NCI-H524 (cell line): ENCODE measurements around the gene PDCD6IP.
"Not testable (repeated sequence)": the region's sequence is repeated elsewhere in the genome, so short reads cannot be mapped to it uniquely, and the experiment has no call there.

Experiments
- DNase-seq, 2 experiments: peaks; one replicate each; lab custom pipeline; 2025; lab: John Stamatoyannopoulos, UW

PDCD6IP gene

DNA sequence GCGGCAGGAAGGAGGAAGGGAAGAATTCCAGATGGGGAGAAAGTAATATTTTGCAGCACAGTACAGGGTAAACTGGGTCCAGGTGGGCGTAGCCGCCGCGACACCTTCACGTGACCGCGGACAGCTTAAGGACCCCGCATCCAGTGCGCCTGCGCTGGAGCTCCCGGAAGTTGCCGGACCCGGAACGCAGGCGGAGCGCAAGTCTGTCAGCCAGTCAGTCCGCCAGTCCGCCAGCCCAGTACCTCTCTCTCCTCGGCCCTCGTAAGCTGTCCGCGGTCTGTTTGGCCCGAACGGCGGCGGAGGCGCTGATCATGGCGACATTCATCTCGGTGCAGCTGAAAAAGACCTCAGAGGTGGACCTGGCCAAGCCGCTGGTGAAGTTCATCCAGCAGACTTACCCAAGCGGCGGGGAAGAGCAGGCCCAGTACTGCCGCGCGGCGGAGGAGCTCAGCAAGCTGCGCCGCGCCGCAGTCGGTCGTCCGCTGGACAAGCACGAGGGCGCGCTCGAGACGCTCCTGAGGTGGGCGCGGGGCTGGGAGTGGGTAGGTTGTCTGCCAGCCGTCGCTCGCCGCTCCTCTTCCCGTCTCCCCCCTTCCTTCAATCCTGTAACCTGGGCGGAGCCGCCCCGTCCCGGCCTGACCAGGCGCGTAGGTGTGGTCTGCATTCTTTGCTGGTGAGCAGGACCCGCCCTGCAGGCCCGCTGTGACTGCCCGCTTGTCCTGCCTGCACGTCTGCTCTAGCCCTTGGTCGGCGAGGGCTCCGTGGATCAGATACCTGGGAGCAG is at the start of gene PDCD6IP:
PDCD6IP (plus strand) TSS at position 213 of the 784 bp plus-strand sequence; CDS start at position 312, 99 bp downstream.
- peak; percentile 62 to 88 for DNase-seq

DNA sequence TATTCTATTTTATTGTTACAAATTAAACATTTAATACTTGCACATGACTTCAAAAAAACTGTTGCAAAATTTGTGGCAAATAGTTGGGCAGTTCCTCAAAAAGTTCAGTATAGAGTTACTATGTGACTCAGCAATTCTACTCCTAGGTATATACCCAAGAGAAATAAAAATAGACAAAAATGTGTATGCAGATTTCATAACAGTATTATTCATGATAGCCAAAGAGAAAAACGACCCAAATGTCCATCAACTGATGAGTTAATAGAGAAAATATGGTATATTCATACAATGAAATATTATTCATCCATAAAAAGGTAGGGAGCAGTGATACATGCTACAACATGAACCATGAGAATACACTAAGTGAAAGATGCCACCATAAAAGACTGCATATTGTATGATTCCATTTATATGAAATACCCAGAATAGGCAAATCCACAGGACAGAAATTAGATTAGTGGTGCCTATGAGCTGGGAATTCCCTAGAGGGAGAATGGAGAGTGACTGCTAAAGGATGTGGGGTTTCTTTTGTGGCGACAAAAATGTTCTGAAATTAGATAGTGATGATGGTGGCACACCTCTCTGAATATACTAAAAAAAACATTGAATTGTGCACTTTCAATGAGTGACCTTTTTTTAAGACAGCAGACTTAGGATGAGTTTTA is 48.8 kb upstream of the PDCD6IP start:
- DNase-seq = no peak

DNA sequence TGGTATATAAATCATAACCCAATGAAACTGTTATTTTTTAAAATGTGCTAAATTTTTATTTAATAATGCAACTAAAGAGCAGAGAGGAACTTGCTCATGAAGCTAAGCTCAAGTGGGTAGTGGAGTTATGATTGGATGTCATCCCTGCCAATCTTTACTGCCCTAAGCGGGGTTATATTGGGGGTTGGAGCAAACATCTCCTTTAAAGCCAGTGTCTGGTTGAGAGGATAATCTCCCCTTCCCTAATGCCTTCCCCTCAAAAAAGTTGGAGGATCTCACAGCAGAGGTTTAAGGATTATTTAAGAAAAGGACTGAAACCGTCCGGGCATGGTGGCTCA is 48.2 kb upstream of the PDCD6IP start:
- no peak for DNase-seq

DNA sequence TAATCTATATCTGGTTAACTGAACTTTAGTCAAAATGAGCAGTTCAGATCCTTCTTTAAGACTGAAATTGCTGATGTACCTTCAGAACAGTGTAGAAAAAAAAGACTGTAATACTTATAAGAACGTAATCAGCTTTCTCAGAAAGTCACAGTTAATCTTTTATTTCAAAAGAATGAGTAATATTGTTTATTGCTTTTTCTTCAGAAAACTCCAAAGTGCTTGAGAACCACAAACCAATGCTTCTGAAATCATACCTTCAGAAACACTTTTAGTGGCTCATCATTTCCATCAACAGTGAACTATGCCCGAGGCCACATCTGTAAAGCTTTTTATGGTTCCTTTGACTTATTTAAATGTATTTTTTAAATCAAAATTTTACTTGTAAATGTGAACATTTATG is 47.1 kb upstream of the PDCD6IP start:
- no peak for DNase-seq

- not testable (repeated sequence) for DNase-seq
Observed at GRCh38 chr3:33754391-33754790, 44.0 kb upstream of the PDCD6IP start.

GRCh38 chr3:33758281-33758680 is 40.1 kb upstream of the PDCD6IP start:
- no peak for DNase-seq

- DNase-seq = no peak
Observed at GRCh38 chr3:33758864-33759263, 39.6 kb upstream of the PDCD6IP start.

DNA sequence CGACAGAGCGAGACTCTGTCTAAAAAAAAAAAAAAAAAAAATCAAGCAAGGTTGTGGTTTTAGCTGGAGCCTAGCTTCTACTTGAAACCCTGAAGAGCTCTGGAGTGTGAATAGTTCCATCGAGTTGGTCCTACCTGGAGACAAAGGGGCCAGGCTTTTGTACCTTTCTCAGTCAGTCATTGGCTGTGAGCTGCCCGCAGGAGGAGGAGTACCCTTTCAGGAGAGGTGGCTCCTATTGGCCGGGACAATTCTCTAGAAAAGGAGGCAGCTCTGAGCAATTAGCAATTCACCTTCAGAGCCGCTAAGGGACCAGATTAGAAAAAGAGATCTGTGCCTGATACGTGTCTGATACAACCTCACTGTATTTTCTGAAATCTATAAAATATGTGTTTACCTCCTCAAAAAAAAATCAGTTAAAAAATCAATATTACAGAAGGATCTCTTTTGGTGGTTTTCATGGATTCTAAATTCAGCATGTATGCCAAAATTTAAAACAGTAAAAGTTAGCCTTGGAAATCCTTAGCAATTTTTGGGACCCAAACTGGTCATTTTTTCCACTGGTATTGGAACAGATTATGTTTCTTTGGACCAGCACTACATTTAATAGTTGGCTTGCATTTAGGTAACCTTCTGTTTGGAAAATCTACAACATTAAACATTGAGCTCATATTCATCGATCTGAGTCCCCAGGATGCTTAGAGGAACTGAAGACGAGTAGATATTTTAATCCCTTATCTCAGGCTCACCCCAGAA is 29.7 kb upstream of the PDCD6IP start:
- DNase-seq = no peak

- peak in 1 of 2 experiments; percentile 36 for DNase-seq
Observed at GRCh38 chr3:33773637-33774036, 24.8 kb upstream of the PDCD6IP start.

GRCh38 chr3:33775363-33775762 is 23.1 kb upstream of the PDCD6IP start:
- no peak for DNase-seq

- no peak for DNase-seq
Observed at GRCh38 chr3:33777996-33778395, 20.4 kb upstream of the PDCD6IP start.

DNA sequence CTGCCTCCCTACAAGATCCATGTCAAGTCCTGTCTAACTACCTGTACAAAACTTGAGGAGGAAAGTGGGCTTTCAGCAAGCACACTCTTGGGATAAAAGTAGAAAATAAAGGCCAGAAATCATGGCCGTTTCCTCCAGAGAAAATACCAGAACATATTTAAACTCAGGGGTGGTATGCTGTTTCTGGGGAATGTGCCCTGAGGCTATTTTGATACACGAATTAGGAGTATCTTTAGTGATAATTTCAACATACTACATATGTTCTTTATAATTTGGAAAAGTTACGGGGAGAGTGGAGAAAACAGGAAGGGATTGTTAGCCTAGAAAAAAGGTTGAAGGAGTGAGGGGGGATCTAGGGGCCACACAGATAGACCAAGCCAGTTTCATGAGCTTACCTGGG is 18.7 kb upstream of the PDCD6IP start:
- DNase-seq = no peak

GRCh38 chr3:33781413-33781812 is 17.0 kb upstream of the PDCD6IP start:
- DNase-seq = not testable (repeated sequence)

DNA sequence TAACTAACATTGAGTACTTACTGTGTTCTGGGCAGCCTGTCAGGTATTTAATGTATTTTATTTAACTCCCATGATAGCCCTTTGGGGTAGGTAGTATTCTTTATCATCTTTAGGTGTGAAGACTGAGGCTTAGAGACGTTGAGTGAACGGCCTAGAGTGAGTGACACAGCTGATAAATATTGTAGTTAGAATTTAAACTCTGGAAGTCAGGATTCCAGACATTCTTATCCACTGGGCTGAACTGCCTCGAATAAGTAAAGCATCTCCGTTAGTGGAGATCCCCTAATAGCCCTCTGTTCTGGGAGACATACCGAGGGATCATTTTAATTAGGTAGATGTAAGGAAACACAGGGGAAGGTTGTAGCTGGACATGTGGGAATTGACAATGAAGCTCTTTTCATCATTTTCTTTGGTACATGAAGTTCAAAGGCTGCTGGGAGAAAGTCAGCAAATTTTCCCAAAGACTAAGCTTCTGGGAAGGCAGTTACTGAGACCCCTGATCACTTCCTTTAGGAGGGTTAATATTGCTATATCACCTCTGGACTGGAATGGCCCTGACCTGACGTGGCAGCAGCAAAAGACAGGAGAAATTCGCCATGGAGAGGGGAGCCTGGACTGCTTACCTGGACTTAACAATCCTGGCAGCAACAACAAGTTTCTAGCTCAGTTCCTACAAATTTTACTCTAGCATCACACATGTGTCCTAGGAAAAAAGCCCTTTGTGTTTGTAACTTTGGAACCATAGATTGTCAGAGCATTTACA is 11.7 kb upstream of the PDCD6IP start:
- no peak for DNase-seq

- DNase-seq = peak in 1 of 2 experiments; percentile 62
Observed at GRCh38 chr3:33787328-33788009, 11.0 kb upstream of the PDCD6IP start.

GRCh38 chr3:33789183-33789954 is 9.1 kb upstream of the PDCD6IP start:
- peak in 1 of 2 experiments; percentile 12 for DNase-seq

- DNase-seq = no peak
Observed at GRCh38 chr3:33790091-33790490, 8.3 kb upstream of the PDCD6IP start.

DNA sequence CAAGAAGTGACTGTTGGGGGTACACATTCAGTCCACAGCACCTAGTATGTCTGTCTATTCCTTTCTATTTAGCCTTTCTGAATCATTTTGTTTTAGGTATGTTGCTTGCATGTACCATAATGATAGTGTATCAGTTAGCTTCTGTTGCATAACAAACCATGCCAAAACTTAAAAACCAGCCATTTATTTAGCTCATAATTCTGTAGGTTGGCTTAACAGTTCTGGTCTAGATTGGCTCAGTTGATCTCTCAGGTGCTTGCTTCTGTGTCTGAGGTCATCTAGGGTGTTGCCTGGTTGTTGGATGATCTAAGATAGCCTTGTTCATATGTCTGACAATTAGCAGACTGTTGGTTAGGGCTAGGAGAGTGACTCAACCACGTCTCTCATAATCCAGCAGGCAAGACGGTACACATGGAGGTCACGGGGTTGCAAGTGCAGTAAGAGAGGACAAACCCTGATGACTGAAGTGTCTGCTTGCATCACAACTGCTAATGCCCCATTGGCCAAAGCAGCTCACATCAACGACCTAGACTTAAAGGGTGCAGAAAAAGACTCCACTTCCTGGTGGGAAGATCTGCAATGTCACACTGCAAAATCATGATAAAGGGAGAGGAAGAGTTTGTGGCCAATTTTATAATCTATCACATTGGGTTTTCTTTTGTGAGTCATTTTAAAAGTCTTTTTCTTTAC is 6.8 kb upstream of the PDCD6IP start:
- DNase-seq = no peak

DNA sequence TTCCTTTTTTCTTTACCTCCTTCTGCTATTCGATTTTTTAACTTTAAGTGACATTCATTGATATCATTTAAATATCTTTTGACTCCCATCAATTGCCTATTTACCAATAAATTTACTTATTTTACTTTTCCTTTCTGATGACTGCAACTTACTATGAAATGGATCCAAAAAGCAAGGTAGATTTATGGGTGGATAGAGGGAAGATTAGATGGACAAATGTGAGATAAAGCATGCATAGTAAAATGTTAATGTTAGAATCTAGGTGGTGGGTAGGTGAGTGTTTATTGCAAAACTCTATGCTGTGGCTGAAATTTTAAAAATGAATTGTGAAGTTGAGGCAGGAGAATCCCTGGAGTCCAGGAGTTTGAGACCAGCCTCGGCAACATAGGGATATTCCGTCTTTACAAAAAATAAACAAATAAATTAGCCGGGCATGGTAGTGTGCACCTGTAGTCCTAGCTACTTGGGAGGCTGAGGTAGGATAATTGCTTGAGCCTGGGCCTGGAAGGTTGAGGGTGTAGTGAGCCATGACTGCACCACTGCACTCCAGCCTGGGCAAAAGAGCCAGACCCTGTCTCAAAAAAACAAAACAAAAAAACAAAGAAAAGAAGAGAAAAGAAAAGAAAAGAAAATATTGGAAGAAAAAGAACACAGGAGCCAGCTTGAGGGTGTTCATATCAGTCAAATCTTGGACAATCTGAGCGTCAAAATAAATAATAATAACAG is 6.1 kb upstream of the PDCD6IP start:
- DNase-seq = no peak
